ENCODE data around the gene MRLN. TPM values are rescaled to one million over a fixed set of nuclear protein-coding genes. Genes with fewer than 3 reads are reported as not detected.

MRLN gene
- polyA plus RNA-seq, 2 donors = not detected

GRCh38 chr10:59781511-59781910 lies 28.3 kb upstream of the MRLN start:
- Histone ChIP-seq H3K36me3 (ENCODE audit: control insufficient read depth in 2 of 2, insufficient read depth in 2 of 2, low read length in 1 of 2) (no peaks in the 10 kb centered on the region), H3K9me3 (ENCODE audit: control insufficient read depth in 2 of 2, insufficient read depth in 1 of 2, low read depth in 1 of 2, low read length in 1 of 2) (no peaks in the 10 kb centered on the region), H3K27ac (ENCODE audit: low read depth in 2 of 2, low read length in 1 of 2) (no peak overlapping the region), H3K4me3 (ENCODE audit: low read depth in 1 of 2, low read length in 2 of 2) (no peak overlapping the region), H3K27me3 (ENCODE audit: control insufficient read depth in 1 of 2, insufficient read depth in 2 of 2, low read length in 2 of 2) (no peaks in the 10 kb centered on the region), H3K4me1 (ENCODE audit: control insufficient read depth in 2 of 2, insufficient read depth in 2 of 2, low read length in 1 of 2) (no peaks in the 10 kb centered on the region)
- 91 to 93% methylated on average over 8 of the region's 8 CpGs for WGBS, 2 donors

DNA sequence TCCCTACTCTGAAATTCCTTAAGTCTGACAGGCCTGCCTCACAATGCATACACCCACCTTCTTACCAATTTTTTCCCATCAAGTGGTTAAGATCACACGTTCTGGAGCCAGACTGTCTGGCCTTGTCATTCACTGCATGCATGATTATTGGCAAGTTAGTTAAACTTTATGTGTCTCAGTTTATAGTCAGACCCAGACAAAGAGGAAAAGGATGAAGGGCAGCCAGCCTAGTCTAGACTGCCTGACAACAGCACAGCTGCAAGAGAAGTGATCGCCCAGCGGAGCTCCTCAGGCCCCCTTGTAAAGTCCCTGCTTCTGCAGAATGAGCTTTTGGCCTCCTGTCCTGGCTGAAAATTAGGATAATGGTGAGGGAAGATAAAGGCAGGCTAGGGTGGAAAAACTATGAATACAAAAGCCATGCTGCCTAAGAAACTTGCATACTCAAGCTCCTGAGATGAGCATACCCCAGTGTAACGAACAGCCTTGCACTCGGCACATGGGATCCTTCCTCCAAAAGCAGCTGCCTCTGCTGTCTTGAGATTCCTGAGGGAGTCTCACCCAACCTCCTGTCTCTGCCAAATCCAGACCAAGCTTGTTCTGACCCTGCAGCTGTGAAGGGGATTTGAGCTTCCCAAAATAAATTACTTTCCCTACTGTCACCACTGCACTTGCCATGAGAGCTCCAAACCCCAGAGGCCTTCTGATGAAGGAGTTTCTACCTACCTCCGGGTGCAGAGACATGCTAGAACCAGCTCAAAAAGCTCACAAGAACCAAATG lies 26.7 kb upstream of the MRLN start:
- no peak overlapping the region for H3K4me3 ChIP-seq (ENCODE audit: low read depth in 1 of 2, low read length in 2 of 2)
- H3K36me3 ChIP-seq (ENCODE audit: control insufficient read depth in 2 of 2, insufficient read depth in 2 of 2, low read length in 1 of 2) = no peaks in the 10 kb centered on the region
- no peaks in the 10 kb centered on the region for H3K9me3 ChIP-seq (ENCODE audit: control insufficient read depth in 2 of 2, insufficient read depth in 1 of 2, low read depth in 1 of 2, low read length in 1 of 2)
- H3K27ac ChIP-seq (ENCODE audit: low read depth in 2 of 2, low read length in 1 of 2) = no peak overlapping the region
- no peaks in the 10 kb centered on the region for H3K4me1 ChIP-seq (ENCODE audit: control insufficient read depth in 2 of 2, insufficient read depth in 2 of 2, low read length in 1 of 2)
- WGBS, 2 donors = 74 to 75% methylated on average over 6 of the region's 6 CpGs
- no peaks in the 10 kb centered on the region for H3K27me3 ChIP-seq (ENCODE audit: control insufficient read depth in 1 of 2, insufficient read depth in 2 of 2, low read length in 2 of 2)

DNA sequence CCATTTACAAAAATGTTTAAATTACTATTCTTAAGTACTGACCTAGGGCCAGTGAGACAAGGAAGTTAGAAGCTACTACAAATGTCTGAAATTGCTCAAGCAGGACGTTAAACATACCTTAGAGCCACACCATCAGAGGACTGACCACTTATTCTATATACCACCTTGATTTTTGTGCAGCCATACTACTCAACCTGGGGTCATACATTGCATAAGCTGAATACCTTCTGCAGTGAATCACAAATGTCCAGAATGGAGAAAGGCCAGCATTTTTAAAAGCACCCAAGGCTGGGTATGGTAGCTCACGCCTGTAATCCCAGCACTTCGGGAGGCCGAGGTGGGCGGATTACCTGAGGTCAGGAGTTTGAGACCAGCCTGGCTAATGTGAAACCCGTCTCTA lies 21.2 kb upstream of the MRLN start:
- no peaks in the 10 kb centered on the region for H3K36me3 ChIP-seq (ENCODE audit: control insufficient read depth in 2 of 2, insufficient read depth in 2 of 2, low read length in 1 of 2)

GRCh38 chr10:59773088-59773487 lies 19.8 kb upstream of the MRLN start:
- H3K9me3 ChIP-seq (ENCODE audit: control insufficient read depth in 2 of 2, insufficient read depth in 1 of 2, low read depth in 1 of 2, low read length in 1 of 2) = no peaks in the 10 kb centered on the region
- no peak overlapping the region for H3K4me3 ChIP-seq (ENCODE audit: low read depth in 1 of 2, low read length in 2 of 2)
- H3K4me1 ChIP-seq (ENCODE audit: control insufficient read depth in 2 of 2, insufficient read depth in 2 of 2, low read length in 1 of 2) = no peaks in the 10 kb centered on the region
- 84 to 91% methylated on average over 2 of the region's 2 CpGs for WGBS, 2 donors
- no peak overlapping the region for H3K27ac ChIP-seq (ENCODE audit: low read depth in 2 of 2, low read length in 1 of 2)
- H3K36me3 ChIP-seq (ENCODE audit: control insufficient read depth in 2 of 2, insufficient read depth in 2 of 2, low read length in 1 of 2) = no peaks in the 10 kb centered on the region
- H3K27me3 ChIP-seq (ENCODE audit: control insufficient read depth in 1 of 2, insufficient read depth in 2 of 2, low read length in 2 of 2) = no peaks in the 10 kb centered on the region

More for the DNA sequence above, 21.2 kb upstream of the MRLN start:
- Histone ChIP-seq H3K4me1 (ENCODE audit: control insufficient read depth in 2 of 2, insufficient read depth in 2 of 2, low read length in 1 of 2) (no peaks in the 10 kb centered on the region), H3K27me3 (ENCODE audit: control insufficient read depth in 1 of 2, insufficient read depth in 2 of 2, low read length in 2 of 2) (no peaks in the 10 kb centered on the region), H3K4me3 (ENCODE audit: low read depth in 1 of 2, low read length in 2 of 2) (no peak overlapping the region), H3K27ac (ENCODE audit: low read depth in 2 of 2, low read length in 1 of 2) (no peak overlapping the region), H3K9me3 (ENCODE audit: control insufficient read depth in 2 of 2, insufficient read depth in 1 of 2, low read depth in 1 of 2, low read length in 1 of 2) (no peaks in the 10 kb centered on the region)
- WGBS, 2 donors = 90 to 94% methylated on average over 6 of the region's 6 CpGs

- WGBS, 2 donors = 84 to 93% methylated on average over 7 of the region's 7 CpGs
- no peak overlapping the region for H3K27ac ChIP-seq (ENCODE audit: low read depth in 2 of 2, low read length in 1 of 2)
- H3K9me3 ChIP-seq (ENCODE audit: control insufficient read depth in 2 of 2, insufficient read depth in 1 of 2, low read depth in 1 of 2, low read length in 1 of 2) = no peaks in the 10 kb centered on the region
Measured at GRCh38 chr10:59771162-59771807, 18.0 kb upstream of the MRLN start.

DNA sequence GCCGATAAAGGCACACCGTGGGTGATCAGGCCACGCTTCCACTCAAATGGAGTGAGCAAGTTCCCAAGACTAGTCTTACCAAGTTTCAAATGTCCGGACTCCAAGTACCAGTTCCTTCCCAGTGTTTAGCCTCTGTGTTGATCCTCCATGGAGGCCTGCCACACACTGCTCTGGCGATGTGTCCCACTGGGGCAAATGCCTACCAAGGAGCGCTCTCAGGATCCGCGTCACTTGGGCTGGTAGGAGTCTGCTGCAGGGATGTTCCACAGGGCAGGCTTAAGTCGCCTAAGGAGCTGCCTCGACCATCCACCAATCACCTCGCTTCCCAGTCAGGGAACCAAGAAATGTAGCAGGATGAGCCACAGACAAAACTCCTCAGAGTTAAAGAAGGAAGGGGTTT lies 17.4 kb upstream of the MRLN start:
- WGBS, 2 donors = 97% methylated on average over 11 of the region's 11 CpGs
- Histone ChIP-seq H3K36me3 (ENCODE audit: control insufficient read depth in 2 of 2, insufficient read depth in 2 of 2, low read length in 1 of 2) (no peaks in the 10 kb centered on the region), H3K4me3 (ENCODE audit: low read depth in 1 of 2, low read length in 2 of 2) (no peak overlapping the region), H3K9me3 (ENCODE audit: control insufficient read depth in 2 of 2, insufficient read depth in 1 of 2, low read depth in 1 of 2, low read length in 1 of 2) (no peaks in the 10 kb centered on the region), H3K27me3 (ENCODE audit: control insufficient read depth in 1 of 2, insufficient read depth in 2 of 2, low read length in 2 of 2) (no peaks in the 10 kb centered on the region), H3K27ac (ENCODE audit: low read depth in 2 of 2, low read length in 1 of 2) (no peak overlapping the region), H3K4me1 (ENCODE audit: control insufficient read depth in 2 of 2, insufficient read depth in 2 of 2, low read length in 1 of 2) (no peaks in the 10 kb centered on the region)

More at GRCh38 chr10:59771162-59771807, 18.0 kb upstream of the MRLN start:
- Histone ChIP-seq H3K27me3 (ENCODE audit: control insufficient read depth in 1 of 2, insufficient read depth in 2 of 2, low read length in 2 of 2) (no peaks in the 10 kb centered on the region), H3K4me1 (ENCODE audit: control insufficient read depth in 2 of 2, insufficient read depth in 2 of 2, low read length in 1 of 2) (no peaks in the 10 kb centered on the region), H3K36me3 (ENCODE audit: control insufficient read depth in 2 of 2, insufficient read depth in 2 of 2, low read length in 1 of 2) (no peaks in the 10 kb centered on the region), H3K4me3 (ENCODE audit: low read depth in 1 of 2, low read length in 2 of 2) (no peak overlapping the region)

DNA sequence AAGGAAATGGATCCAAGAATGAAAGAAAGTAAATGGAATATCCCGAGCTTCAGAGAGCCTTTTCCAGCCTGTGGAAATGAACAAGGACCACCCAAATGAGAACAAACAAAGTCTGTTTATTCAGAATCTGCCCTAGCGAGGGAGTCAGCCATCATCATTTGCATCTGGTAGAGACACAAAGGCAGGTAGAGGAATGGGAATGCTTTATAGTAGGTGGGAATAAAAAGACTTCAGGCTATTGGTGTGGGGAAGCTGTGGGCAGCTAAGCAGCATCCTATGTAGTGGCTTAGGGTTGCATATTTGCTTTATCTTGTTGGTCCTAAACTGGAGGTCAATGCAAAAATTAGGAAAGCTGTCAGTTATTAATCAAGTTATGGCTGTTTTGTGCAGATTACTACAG lies 9.2 kb upstream of the MRLN start:
- Histone ChIP-seq H3K9me3 (ENCODE audit: control insufficient read depth in 2 of 2, insufficient read depth in 1 of 2, low read depth in 1 of 2, low read length in 1 of 2) (no peaks in the 10 kb centered on the region), H3K27me3 (ENCODE audit: control insufficient read depth in 1 of 2, insufficient read depth in 2 of 2, low read length in 2 of 2) (no peaks in the 10 kb centered on the region), H3K27ac (ENCODE audit: low read depth in 2 of 2, low read length in 1 of 2) (no peak overlapping the region), H3K4me3 (ENCODE audit: low read depth in 1 of 2, low read length in 2 of 2) (no peak overlapping the region), H3K4me1 (ENCODE audit: control insufficient read depth in 2 of 2, insufficient read depth in 2 of 2, low read length in 1 of 2) (no peaks in the 10 kb centered on the region), H3K36me3 (ENCODE audit: control insufficient read depth in 2 of 2, insufficient read depth in 2 of 2, low read length in 1 of 2) (no peaks in the 10 kb centered on the region)
- 32 to 34% methylated on average over 2 of the region's 2 CpGs for WGBS, 2 donors

GRCh38 chr10:59757966-59758365 lies 4.7 kb upstream of the MRLN start:
- no peak overlapping the region for H3K27ac ChIP-seq (ENCODE audit: low read depth in 2 of 2, low read length in 1 of 2)
- no peaks in the 10 kb centered on the region for H3K4me1 ChIP-seq (ENCODE audit: control insufficient read depth in 2 of 2, insufficient read depth in 2 of 2, low read length in 1 of 2)
- H3K9me3 ChIP-seq (ENCODE audit: control insufficient read depth in 2 of 2, insufficient read depth in 1 of 2, low read depth in 1 of 2, low read length in 1 of 2) = no peaks in the 10 kb centered on the region
- WGBS, 2 donors = 64 to 82% methylated on average over 3 of the region's 3 CpGs
- H3K27me3 ChIP-seq (ENCODE audit: control insufficient read depth in 1 of 2, insufficient read depth in 2 of 2, low read length in 2 of 2) = no peaks in the 10 kb centered on the region
- H3K4me3 ChIP-seq (ENCODE audit: low read depth in 1 of 2, low read length in 2 of 2) = no peak overlapping the region
- H3K36me3 ChIP-seq (ENCODE audit: control insufficient read depth in 2 of 2, insufficient read depth in 2 of 2, low read length in 1 of 2) = no peaks in the 10 kb centered on the region

GRCh38 chr10:59754951-59755350 lies 1.7 kb upstream of the MRLN start:
- no peaks in the 10 kb centered on the region for H3K36me3 ChIP-seq (ENCODE audit: control insufficient read depth in 2 of 2, insufficient read depth in 2 of 2, low read length in 1 of 2)
- no peaks in the 10 kb centered on the region for H3K27me3 ChIP-seq (ENCODE audit: control insufficient read depth in 1 of 2, insufficient read depth in 2 of 2, low read length in 2 of 2)
- no peaks in the 10 kb centered on the region for H3K9me3 ChIP-seq (ENCODE audit: control insufficient read depth in 2 of 2, insufficient read depth in 1 of 2, low read depth in 1 of 2, low read length in 1 of 2)
- H3K27ac ChIP-seq (ENCODE audit: low read depth in 2 of 2, low read length in 1 of 2) = no peak overlapping the region
- 91 to 92% methylated on average over 4 of the region's 4 CpGs for WGBS, 2 donors
- no peak overlapping the region for H3K4me3 ChIP-seq (ENCODE audit: low read depth in 1 of 2, low read length in 2 of 2)
- no peaks in the 10 kb centered on the region for H3K4me1 ChIP-seq (ENCODE audit: control insufficient read depth in 2 of 2, insufficient read depth in 2 of 2, low read length in 1 of 2)

Data from esophagus (tissue), 2 donors.